ENCODE results near the gene ACTR10.

Gene ACTR10

GRCh38 chr14:58191763-58192601 lies 8.0 kb upstream of the ACTR10 start:
- H3K36me3 ChIP-seq (ENCODE audit: control insufficient read depth in 2 of 2, insufficient read depth in 1 of 2, low read length in 2 of 2), result no peaks in the 10 kb centered on the region
- no peaks in the 10 kb centered on the region for H3K9me3 ChIP-seq (ENCODE audit: control insufficient read depth, insufficient read depth, low read depth, low read length)
- CTCF ChIA-PET, result interaction anchor here (1.2 kb wide), 1 partner anchor 24 kb away, joined by 4 read pairs; no protein-coding TSS in a partner anchor
- H3K4me3 ChIP-seq (ENCODE audit: low read depth, low read length), result no peak overlapping the region
- TF ChIP-seq ZNF324 (tag by site-specific recombination; IDR thresholded peaks at IDR 0.05), result no peak
- no peak for TF ChIP-seq ZNF311 (tag by site-specific recombination; IDR thresholded peaks at IDR 0.05; ENCODE audit: borderline replicate concordance)
- TF ChIP-seq ZNF629 (tag by site-specific recombination; IDR thresholded peaks at IDR 0.05), result no peak
- no peak for TF ChIP-seq PRDM10 (tag by site-specific recombination; IDR thresholded peaks at IDR 0.05)
- no peak for TF ChIP-seq ZNF350 (tag by site-specific recombination; IDR thresholded peaks at IDR 0.05)
- TF ChIP-seq ZNF777 (tag by site-specific recombination; IDR thresholded peaks at IDR 0.05; ENCODE audit: borderline replicate concordance), result no peak
- no peak for TF ChIP-seq ZBTB17 (tag by site-specific recombination; IDR thresholded peaks at IDR 0.05)
- no peak for TF ChIP-seq ZNF776 (tag by site-specific recombination; IDR thresholded peaks at IDR 0.05; ENCODE audit: borderline replicate concordance)
- no peak for TF ChIP-seq INSM2 (tag by site-specific recombination; IDR thresholded peaks at IDR 0.05)
- TF ChIP-seq ZNF416 (tag by site-specific recombination; IDR thresholded peaks at IDR 0.05), result no peak
- no peak for TF ChIP-seq ZNF133 (tag by site-specific recombination; IDR thresholded peaks at IDR 0.05)
- TF ChIP-seq TCF7L2 (IDR thresholded peaks at IDR 0.05; ENCODE audit: borderline replicate concordance, low read depth, low read length), result no peak
- no peak for TF ChIP-seq ZNF114 (tag by site-specific recombination; IDR thresholded peaks at IDR 0.05)
- TF ChIP-seq YY2 (tag by site-specific recombination; IDR thresholded peaks at IDR 0.05), result no peak
- TF ChIP-seq ZNF626 (tag by site-specific recombination; IDR thresholded peaks at IDR 0.05), result no peak
- no peak for TF ChIP-seq ZBTB1 (tag by site-specific recombination; IDR thresholded peaks at IDR 0.05)
- no peak for TF ChIP-seq BCL11B (tag by site-specific recombination; IDR thresholded peaks at IDR 0.05; ENCODE audit: low read depth)
- TF ChIP-seq ZNF513 (tag by site-specific recombination; IDR thresholded peaks at IDR 0.05), result no peak
- H3K27ac ChIP-seq (ENCODE audit: extremely low read depth, low read depth, low read length), result no peak overlapping the region
- H3K4me1 ChIP-seq (ENCODE audit: control insufficient read depth, insufficient read depth, low read length), result no peaks in the 10 kb centered on the region
- POLR2A ChIA-PET, result interaction anchor here (1.2 kb wide), 1 partner anchor 8 kb away, joined by 4 read pairs; the partner anchor contains the start of gene ACTR10

- H3K4me1 ChIP-seq (ENCODE audit: control insufficient read depth, insufficient read depth, low read length), result no peaks in the 10 kb centered on the region
- CTCF ChIA-PET, result no interaction called here
- H3K36me3 ChIP-seq (ENCODE audit: control insufficient read depth in 2 of 2, insufficient read depth in 1 of 2, low read length in 2 of 2), result no peaks in the 10 kb centered on the region
- no peaks in the 10 kb centered on the region for H3K9me3 ChIP-seq (ENCODE audit: control insufficient read depth, insufficient read depth, low read depth, low read length)
- TF ChIP-seq ZSCAN30 (tag by site-specific recombination; IDR thresholded peaks at IDR 0.05) (no peak), ZNF157 (tag by site-specific recombination; IDR thresholded peaks at IDR 0.05) (no peak)
- H3K27ac ChIP-seq (ENCODE audit: extremely low read depth, low read depth, low read length), result no peak overlapping the region
- POLR2A ChIA-PET, result no interaction called here
- no peak overlapping the region for H3K4me3 ChIP-seq (ENCODE audit: low read depth, low read length)
Measured at GRCh38 chr14:58193542-58193941, 6.4 kb upstream of the ACTR10 start.
